Fibroblast of the conjunctiva (primary cell): Measurements from ENCODE around the gene TOR1B.
"Not testable (repeated sequence)": the region's sequence is repeated elsewhere in the genome, so short reads cannot be mapped to it uniquely, and the experiment has no call there.

Experiments
- DNase-seq: peaks from one replicate; pipeline ENCODE4 v3.0.0-alpha.2; 2010; ENCODE audit warnings: low read depth

Gene TOR1B

GRCh38 chr9:129776938-129777768 lies 25.8 kb upstream of the TOR1B start:
- DNase-seq: peak; percentile 97

DNA sequence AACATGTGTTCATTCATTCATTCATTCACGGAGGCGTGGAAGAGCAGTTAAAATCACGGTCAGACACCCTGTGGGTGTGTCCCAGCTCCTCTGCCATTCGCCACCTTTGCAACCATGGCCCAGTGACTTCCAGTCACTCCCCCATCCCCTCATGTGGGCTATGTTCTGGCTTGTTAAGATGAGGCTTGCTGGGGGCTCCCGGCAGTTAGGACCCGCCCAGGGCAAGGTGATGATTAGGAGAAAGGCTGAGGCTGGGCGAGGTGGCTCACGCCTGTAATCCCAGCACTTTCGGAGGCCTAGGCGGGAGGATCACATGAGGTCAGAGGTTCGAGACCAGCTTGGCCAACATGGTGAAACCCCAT lies 25.2 kb upstream of the TOR1B start:
- no peak for DNase-seq

DNA sequence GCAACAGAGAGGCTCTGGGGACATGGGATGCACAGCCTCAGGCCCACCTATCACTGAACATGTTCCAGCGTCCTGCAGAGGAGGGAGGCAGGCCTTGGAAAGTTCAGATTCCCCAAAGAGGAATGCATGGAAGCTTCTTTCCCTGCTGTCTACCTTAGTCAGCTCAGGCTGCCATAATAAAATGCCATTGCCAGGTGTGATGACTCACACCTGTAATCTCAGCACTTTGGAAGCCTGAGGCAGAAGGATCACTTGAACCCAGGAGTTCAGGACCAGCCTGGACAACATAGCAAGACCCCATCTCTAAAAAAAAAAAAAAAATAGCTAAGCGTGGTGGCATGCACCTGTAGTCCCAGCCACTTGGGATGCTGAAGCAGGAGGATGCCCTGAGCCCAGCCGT lies 24.5 kb upstream of the TOR1B start:
- DNase-seq: no peak

DNA sequence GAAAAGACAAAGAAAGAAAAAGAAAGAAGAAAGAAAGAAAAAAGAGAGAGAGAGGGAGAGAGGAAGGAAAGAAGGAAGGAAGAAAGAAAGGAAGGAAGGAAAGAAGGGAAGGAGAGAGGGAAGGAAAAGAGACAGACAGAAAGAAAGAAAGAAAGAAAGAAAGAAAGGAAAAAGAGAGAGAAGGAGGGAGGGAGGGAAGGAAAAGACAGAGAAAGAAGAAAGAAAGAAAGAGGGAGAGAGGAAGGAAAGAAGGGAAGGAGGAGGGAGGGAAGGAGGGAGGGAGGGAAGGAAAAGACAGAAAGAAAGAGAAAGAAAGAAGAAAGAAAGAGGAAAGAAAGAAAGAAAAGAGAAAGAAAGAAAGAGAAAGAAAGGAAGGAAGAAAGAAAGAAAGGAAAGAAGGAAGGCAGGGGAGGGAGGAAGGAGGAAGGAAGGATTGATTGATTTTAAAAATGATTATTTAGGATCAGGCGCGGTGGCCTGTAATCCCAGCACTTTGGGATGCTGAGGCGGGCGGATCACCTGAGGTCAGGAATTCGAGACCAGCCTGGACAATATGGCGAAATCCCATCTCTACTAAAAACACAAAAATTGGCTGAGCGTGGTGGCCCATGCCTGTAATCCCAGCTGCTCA lies 23.3 kb upstream of the TOR1B start:
- DNase-seq: no peak

- no peak for DNase-seq
Measured at GRCh38 chr9:129781131-129781530, 21.9 kb upstream of the TOR1B start.

- no peak for DNase-seq
Measured at GRCh38 chr9:129781981-129782380, 21.0 kb upstream of the TOR1B start.

DNA sequence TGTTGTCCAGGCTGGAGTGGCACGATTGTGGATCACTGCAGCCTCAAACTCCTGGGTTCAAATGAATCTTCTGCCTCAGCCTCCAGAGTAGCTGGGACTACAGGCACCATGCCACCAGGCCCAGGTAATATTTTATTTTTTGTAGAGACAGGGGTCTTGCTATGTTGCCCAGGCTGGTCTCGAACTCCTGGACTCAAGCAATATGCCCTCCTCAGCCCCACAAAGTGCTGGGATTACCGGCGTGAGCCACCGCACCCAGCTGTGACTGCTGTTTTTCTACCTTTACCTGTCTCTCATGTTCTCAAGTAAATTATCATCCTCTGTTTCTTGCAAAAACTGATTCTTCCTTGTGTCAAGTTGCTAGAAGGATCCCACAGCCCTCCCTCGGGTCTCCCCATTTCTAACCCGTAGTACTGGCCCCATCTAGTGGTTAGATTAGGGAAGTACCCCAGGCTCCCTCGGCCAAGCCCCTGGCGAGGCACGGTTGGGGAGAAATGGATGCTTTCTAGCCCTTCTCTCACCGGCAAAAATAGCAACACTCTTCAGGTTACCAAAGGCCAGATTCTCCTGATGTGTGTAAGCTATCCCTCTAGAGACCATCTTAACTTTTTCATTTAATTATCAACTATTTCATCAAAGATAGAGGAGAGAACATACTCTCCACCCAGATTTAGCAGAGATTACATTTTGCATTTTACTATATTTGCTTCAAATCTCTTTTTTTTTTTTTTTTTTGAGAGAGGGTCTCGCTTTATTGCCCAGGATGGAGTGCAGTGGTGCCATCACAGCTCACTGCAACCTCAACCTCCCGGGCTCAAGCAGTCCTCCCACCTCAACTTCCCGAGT lies 19.2 kb upstream of the TOR1B start:
- peak; percentile 71 for DNase-seq

- not testable (repeated sequence) for DNase-seq
Measured at GRCh38 chr9:129784970-129785369, 18.0 kb upstream of the TOR1B start.

DNA sequence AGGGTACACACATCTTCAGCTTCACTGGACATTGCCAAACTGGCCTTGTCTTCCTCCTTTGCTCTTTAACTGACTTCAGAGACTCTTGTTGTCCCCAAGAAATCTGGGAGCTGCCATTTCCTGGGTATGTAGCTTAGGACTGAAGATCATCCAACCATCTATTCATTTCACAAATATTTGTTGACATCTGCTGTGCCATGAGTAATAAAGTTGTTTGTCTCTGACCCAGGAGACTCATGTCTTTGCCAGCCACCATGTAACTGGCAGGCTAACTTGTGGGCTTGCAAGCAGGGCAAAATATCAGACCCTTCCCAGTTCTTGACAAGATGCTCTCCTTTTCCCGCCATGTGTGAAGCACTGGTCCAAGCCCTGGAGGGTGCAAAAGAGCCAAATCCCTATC lies 17.1 kb upstream of the TOR1B start:
- DNase-seq: no peak

DNA sequence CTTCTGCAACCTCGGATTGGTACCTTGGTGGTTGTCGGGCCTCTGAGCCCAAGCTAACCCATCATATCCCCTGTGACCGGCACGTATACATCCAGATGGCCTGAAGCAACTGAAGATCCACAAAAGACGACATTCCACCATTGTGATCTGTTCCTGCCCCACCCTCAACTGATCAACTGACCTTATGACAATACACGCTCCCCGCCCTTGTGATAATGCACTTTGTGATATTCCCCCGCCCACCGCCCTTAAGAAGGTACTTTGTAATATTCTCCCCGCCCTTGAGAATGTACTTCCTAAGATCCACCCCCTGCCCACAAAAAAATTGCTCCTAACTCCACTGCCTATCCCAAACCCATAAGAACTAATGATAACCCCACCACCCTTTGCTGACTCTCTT lies 16.5 kb upstream of the TOR1B start:
- DNase-seq: no peak

DNA sequence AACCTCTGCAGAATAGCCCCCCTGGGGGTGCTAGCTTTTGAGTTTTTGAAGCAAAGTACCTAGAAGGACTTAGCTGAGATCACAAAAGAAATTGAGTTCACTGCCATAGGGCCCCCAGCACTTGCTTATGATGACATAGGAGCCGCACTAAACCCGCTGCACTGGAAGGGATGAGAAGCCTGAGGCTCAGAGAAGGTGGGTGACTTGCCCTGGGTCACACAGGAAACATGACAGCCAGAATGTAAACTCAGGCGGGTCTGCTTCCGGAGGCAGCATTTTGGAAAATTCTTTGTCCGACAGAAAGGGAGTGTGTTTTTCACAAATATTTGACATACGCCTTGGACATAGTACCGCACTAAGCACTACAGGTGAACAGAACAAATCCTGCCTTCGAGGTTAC lies 8.4 kb upstream of the TOR1B start:
- no peak for DNase-seq

- DNase-seq: not testable (repeated sequence)
Measured at GRCh38 chr9:129796029-129796428, 7.0 kb upstream of the TOR1B start.

DNA sequence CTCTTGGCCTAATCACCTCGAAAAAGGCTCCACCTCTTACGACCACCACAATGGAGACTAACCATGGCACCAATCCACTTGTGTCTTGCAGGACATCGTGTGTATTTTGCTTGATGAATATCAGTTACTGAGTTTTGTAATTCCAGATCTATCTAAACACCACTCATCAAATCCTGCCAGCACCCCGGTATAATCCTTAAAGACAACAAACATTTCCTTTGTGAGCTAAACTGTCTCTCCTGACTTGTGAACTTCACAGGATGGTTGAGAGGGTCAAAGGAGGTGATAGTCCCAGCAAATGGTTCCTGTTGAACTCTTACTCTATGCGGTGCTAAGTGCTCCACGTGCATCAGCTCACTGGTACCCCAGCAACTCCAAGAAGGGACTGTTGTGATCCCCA lies 4.0 kb upstream of the TOR1B start:
- no peak for DNase-seq

GRCh38 chr9:129801504-129801903 lies 1.5 kb upstream of the TOR1B start:
- DNase-seq: no peak

- DNase-seq: no peak
Measured at GRCh38 chr9:129803676-129804060, 684 bp downstream of the TOR1B start.

DNA sequence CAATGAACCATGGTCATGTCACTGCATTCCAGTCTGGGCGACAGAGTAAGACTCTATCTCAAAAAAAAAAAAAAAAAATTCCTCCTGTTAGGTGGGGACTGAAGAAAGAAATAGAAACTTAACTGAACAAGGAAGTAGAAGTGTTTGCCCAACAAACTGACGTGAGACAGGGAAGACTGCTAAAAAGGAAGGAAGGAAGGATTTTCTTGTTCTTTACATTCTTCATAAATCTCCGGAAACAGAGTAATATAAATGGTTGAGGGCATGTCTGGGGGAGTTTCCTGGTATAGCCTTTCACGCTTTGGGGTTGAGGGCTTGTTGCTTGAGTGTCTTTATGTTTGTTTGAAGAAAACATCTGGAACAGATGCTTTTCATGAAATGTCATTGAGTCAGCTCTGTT lies 3.1 kb downstream of the TOR1B start:
- DNase-seq: no peak

GRCh38 chr9:129809346-129809745 lies 6.4 kb downstream of the TOR1B start:
- no peak for DNase-seq

DNA sequence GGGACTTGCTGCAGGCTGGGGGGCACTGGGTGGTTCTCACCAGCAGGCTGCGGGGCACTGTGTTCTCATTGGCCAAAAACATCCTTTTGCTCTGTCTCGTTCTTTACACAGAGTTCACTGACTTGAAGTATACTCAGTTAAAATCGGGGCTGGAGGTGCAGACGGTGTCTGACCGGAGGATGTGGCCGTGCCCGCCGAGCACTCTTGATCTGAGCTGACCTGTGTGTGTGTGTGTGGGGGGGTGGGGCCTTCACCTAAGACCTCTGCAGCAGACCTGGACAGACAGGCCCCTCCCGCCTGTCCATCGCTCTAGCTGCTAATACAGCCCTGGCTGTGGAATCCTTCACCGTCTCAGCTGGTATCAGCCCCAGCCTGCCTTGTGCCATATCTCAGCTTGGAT lies 7.1 kb downstream of the TOR1B start:
- DNase-seq: no peak

- no peak for DNase-seq
Measured at GRCh38 chr9:129810788-129811187, 7.8 kb downstream of the TOR1B start.

- DNase-seq: no peak
Measured at GRCh38 chr9:129811967-129812363, 9.0 kb downstream of the TOR1B start.

DNA sequence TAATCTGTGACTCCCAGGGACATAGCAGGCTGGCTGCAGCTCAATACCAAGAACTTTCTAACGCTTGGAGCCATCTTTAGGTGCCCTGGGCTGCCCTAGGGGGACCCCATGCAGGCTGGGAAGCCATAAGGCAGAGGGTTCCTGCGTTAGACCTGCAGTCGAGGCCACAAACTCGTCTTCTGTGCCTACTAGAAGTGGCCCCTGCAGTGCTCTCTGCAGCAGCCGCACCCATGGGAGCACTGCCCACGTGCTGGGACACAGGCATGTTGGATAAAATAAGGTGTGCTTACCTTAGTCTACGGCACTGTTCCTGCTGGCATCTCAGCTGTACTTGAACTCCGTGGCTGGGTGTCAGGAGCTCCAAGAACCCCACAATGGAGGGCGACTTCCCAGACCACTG lies 9.4 kb downstream of the TOR1B start:
- DNase-seq: no peak

DNA sequence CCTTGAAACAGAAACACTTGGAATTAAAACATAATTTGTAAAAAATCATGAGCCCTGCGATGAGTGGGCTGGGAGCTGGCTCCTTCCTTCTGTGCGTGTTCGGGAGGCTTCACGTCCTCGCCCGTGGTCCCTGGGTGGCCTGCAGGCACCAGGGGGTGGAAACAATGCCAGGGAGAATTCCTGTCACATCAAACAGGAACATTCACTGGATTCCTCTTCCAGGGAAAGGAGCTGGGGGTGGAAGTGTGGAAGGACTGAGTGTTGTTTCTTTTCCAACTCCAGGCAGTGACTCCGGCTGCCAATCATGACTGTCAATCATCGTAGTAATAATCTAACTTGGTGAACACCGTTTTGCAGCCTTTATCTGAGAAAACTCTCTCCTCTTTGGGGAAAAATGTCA lies 10.7 kb downstream of the TOR1B start:
- no peak for DNase-seq
